ENCODE measurements around the gene PFKFB4.
"Not testable (repeated sequence)": the region's sequence is repeated elsewhere in the genome, so short reads cannot be mapped to it uniquely, and the experiment has no call there.

PFKFB4 gene

DNA sequence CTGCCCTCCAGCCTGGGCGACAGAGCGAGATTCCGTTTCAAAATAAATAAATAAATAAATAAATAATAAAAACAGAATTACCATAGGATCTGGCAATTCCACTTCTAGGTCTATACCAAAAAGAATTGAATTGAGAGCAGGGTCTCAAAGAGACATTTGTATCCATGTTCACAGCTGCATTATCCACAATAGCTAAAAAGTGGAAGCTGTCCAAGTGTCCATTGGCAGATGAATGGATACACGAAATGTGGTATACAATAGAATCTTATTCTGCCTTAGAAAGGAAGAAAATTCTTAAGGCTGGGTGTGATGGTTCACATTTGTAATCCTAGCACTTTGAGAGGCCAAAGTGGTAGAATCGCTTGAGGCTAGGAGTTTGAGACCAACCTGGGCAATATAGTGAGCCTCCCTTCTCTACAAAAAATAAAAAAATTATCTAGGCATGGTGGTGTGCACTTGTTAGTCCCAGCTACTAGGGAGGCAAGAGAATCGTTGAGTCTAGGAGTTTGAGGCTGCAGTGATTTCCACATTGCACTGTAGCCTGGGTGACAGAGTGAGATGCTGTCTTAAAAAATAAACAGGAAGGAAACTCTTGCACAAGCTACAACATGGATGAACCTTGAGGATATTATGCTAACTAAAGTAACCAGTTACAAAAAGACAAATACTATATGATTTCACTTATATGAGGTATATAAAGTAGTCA, 24.2 kb downstream of the PFKFB4 start:
- no peak overlapping the region for H3K4me3 ChIP-seq (ENCODE audit: low read depth, low read length)
- TF ChIP-seq, protein P1, sequence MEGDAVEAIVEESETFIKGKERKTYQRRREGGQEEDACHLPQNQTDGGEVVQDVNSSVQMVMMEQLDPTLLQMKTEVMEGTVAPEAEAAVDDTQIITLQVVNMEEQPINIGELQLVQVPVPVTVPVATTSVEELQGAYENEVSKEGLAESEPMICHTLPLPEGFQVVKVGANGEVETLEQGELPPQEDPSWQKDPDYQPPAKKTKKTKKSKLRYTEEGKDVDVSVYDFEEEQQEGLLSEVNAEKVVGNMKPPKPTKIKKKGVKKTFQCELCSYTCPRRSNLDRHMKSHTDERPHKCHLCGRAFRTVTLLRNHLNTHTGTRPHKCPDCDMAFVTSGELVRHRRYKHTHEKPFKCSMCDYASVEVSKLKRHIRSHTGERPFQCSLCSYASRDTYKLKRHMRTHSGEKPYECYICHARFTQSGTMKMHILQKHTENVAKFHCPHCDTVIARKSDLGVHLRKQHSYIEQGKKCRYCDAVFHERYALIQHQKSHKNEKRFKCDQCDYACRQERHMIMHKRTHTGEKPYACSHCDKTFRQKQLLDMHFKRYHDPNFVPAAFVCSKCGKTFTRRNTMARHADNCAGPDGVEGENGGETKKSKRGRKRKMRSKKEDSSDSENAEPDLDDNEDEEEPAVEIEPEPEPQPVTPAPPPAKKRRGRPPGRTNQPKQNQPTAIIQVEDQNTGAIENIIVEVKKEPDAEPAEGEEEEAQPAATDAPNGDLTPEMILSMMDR (IDR thresholded peaks at IDR 0.05; ENCODE audit: low read depth, low read length): no peak
- DNase-seq (ENCODE audit: low read depth, low spot score): no peak
- in situ Hi-C loops (cut with HindIII; ENCODE audit: low sequenced_read_pairs): no loop called here

DNA sequence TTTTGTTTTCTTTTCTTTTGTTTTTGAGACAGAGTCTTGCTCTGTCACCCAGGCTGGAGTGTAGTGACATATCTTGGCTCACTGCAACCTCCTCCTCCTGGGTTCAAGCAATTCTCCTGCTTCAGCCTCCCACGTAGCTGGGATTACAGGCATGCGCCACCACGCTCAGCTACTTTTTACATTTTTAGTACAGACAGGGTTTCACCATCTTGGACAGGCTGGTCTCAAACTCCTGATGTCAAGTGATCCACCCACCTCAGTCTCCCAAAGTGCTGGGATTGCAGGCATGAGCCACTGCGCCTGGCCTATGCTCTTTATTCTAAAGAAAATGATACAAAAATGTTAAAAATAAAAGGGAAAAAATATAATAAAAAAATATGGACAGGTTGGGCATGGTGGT, 25.9 kb downstream of the PFKFB4 start:
- in situ Hi-C loops (cut with HindIII; ENCODE audit: low sequenced_read_pairs); DNase-seq (ENCODE audit: low read depth, low spot score): not testable (repeated sequence)

DNA sequence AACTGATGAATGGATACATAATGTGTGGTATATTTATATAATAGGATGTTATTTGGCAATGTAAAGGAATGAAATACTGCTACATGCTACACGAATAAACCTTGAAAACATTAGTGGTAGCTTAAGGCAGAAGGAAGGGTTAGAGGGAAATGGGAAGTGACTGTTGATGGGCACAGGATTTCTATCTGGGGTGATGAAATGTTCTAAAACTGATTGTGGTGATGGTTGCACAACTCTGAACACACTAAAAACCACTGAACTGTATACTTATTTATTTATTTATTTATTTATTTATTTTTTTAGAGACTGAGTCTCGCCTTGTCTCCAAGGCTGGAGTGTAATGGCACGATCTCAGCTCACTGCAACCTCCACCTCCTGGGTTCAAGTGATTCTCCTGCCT, 27.8 kb downstream of the PFKFB4 start:
- no peak overlapping the region for H3K4me3 ChIP-seq (ENCODE audit: low read depth, low read length)
- no peak for DNase-seq (ENCODE audit: low read depth, low spot score)
- TF ChIP-seq, protein P1 (IDR thresholded peaks at IDR 0.05; ENCODE audit: low read depth, low read length): no peak
- in situ Hi-C loops (cut with HindIII; ENCODE audit: low sequenced_read_pairs): no loop called here

More for the DNA sequence above, 25.9 kb downstream of the PFKFB4 start:
- H3K4me3 ChIP-seq (ENCODE audit: low read depth, low read length): not testable (repeated sequence)

DNA sequence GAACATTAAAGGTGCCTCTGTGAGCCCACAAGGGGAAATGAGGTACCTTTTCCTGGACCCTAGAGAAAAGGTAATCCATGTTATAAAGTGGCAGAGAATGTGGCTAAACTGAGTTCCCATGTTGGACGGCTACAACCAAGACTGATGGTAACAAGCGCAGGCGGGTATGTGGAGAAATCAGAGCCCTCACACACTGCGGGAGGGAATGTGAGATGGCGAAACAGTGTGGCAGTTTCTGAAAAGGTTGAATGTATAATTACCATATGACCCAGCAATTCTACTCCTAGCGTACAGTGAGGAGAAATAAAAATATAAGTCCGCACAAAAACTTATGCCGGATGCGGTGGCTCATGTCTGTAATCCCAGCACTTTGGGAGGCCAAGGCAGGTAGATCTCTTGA, 28.6 kb downstream of the PFKFB4 start:
- TF ChIP-seq, protein P1 (IDR thresholded peaks at IDR 0.05; ENCODE audit: low read depth, low read length): no peak
- DNase-seq (ENCODE audit: low read depth, low spot score): no peak
- no peak overlapping the region for H3K4me3 ChIP-seq (ENCODE audit: low read depth, low read length)
- in situ Hi-C loops (cut with HindIII; ENCODE audit: low sequenced_read_pairs): no loop called here

DNA sequence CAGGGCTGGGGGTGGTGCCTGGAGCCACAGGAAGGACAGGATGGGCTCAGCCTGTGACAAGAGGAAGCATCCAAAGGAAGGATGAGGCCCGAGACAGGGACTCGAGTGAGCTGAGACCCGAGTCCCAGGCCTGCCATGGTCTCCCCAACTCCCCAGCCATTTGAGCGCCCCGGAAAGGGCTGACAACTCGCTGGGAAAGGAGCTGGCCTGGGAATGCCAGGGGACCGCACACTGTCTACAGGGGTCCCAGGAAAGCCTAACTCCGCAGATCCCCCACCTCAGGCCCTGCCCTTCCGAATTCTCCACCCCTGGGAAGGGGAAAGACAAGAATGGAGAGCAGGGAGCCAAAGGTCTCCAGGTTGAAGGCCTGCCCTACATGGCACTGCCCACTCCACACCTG, 31.6 kb downstream of the PFKFB4 start:
- in situ Hi-C loops (cut with HindIII; ENCODE audit: low sequenced_read_pairs): no loop called here
- TF ChIP-seq, protein P1 (IDR thresholded peaks at IDR 0.05; ENCODE audit: low read depth, low read length): no peak
- no peak for DNase-seq (ENCODE audit: low read depth, low spot score)
- no peak overlapping the region for H3K4me3 ChIP-seq (ENCODE audit: low read depth, low read length)

DNA sequence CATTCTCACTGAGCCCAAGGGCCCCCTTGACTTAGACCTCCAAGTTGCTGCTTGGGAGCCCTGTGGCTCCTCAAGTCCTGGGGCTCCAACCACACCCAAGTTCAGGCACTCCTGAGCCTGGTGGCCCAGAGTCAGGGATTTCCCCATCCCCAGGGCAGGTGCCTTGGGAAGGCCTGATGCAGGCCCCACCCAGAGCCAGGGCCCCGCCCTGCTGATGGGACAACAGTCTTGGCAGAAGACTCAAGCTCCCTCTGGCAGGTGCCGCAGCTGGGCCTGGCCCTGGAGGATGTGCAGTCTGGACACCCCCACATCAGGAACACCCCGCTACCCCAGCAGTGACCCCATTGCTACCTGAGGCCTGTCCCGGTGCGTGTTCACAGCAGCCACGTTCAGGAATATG, 35.0 kb downstream of the PFKFB4 start:
- DNase-seq (ENCODE audit: low read depth, low spot score): no peak
- TF ChIP-seq, protein P1 (IDR thresholded peaks at IDR 0.05; ENCODE audit: low read depth, low read length): no peak
- in situ Hi-C loops (cut with HindIII; ENCODE audit: low sequenced_read_pairs): no loop called here
- H3K4me3 ChIP-seq (ENCODE audit: low read depth, low read length): no peak overlapping the region

DNA sequence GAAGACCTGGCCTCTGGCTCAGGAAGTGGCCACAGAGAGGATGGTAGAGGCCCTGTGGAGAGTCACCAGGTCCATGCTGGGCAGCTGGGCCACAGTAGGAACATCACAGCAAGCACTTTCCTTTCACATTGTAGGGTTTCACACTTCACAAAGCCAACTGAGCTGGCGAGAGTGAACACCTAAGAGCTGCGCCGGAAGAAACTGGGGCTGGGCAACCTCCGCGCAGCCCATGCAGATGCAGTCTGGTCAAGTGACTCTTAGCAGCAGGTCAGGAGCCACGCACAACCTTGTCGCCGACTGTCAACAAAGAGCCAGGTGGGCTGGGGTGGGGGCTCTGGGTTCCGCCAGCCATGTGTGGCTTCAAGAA, 37.3 kb downstream of the PFKFB4 start:
- TF ChIP-seq, protein P1 (IDR thresholded peaks at IDR 0.05; ENCODE audit: low read depth, low read length): no peak
- no peak for DNase-seq (ENCODE audit: low read depth, low spot score)
- no peak overlapping the region for H3K4me3 ChIP-seq (ENCODE audit: low read depth, low read length)
- in situ Hi-C loops (cut with HindIII; ENCODE audit: low sequenced_read_pairs): no loop called here

Measured in astrocyte of the spinal cord (primary cell).